NCI-H1105 treated with DMSO at 0.1 percent for 48 hours (cell line): ENCODE measurements around the gene TUBA3E.
"Not testable (repeated sequence)": the region's sequence is repeated elsewhere in the genome, so short reads cannot be mapped to it uniquely, and the experiment has no call there.

ENCODE experiments used
- DNase-seq: peaks from one replicate; lab custom pipeline; 2025; lab: John Stamatoyannopoulos, UW

TUBA3E gene

DNA sequence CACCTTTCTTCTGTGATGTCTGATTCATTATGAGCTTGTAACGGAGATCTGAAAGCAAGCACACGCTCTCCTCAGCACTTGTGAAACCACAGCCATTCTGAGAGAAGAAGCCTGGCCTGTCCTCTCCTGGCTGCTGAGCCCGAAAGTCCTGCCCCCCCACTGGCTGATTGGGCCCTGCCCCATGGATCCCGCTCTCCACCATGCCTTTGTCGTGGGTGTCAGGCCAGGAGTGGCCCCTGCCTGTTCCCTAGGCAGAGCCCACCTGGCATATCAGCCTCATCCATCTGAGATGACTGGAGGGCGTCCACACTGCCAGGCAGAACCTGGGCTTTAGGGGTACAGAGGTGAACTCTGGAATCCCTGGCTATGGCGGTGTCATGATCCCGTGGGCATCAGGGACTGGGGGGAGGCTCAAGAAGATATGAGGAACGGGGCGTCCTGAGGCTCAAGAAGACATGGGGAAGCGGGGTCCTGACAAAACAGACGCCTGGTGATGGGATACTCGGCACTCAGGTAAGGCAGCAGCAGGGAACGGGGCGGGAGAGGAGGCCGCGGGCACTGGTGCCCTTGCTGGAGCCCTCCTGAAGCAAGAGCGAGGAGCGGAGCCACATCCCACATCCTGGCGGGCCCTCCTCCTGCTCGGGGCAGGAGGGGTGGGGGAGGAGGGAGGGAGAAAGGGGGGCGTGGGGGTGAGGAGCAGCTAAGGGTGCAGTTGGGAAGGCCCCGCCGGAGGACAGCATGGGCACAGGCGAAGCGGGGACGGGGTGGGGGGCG lies 54.8 kb downstream of the TUBA3E start:
- DNase-seq, result not testable (repeated sequence)

DNA sequence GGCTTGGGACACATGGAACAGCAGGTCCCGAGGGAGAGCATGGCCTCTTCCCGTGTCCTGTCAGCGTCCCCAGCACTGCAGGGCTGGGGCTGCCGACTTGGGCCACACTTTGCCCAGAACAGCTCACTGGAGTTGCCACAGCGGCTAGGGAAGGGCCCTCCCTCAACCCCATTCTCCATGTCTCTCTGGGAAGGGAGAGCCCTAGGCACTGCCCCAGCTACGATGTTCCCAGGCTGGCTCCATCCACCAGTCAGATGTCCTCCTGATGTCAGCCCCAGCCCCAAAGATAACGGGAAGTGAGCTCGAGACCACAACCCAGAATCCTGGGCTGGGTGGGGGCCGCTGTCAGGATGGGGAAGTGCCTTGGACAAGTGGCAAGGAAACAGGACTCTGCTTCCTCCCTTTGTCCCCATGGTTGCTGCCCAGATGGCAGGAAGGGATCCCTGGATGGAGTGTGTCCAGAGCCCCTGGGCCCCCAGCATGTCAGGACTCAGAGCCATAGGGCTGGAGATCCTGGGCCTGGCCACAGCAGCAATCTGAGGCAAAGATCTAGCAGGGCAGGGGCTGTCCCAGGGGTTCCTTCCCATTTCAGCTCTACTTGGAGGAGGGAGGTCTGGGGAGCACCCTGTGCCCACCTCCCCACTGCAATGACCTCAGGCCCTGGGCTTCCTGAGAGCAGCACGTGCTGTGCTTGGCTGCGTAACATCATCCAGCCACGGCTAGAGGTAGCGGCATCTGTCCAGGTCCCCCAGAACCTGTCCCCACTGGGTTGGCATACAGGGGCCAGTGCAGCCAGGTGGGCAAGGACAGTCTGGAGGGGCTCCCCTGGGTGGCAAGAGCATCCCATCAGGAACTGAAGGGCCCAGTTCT lies 55.6 kb downstream of the TUBA3E start:
- DNase-seq, result not testable (repeated sequence)
